GM23338 (cell line): ENCODE measurements around the gene USP15. TPM values are rescaled to one million over a fixed set of nuclear protein-coding genes. Genes with fewer than 3 reads are reported as not detected.

ENCODE experiments used
- ATAC-seq: fragments of 200-7000 bp; cut with Tn5 transposase; 3 replicates; pipeline ENCODE4 v1.9.1; 2020
- DNase-seq: peaks from one replicate; pipeline ENCODE4 v3.0.0-alpha.2; 2015; ENCODE audit warnings: low spot score
- H2AFZ ChIP-seq: fragments of 200-600 bp; sonication (generic); 2 replicates; pipeline ENCODE4 v1.8.0; 2016; ENCODE audit warnings: antibody characterized with exemption, mild to moderate bottlenecking, moderate library complexity
- H3F3A ChIP-seq: fragments of 200-600 bp; sonication (generic); replicated peaks from 2 replicates; pipeline ENCODE4 v1.8.0; 2017; ENCODE audit warnings: antibody characterized with exemption, mixed run types, low read depth
- H3K27ac ChIP-seq: fragments of 200-600 bp; sonication (generic); 2 replicates; pipeline ENCODE4 v1.6.1; 2016; ENCODE audit warnings: low read depth
- H3K27me3 ChIP-seq: fragments of 200-600 bp; sonication (generic); 2 replicates; pipeline ENCODE4 v1.8.0; 2016; ENCODE audit warnings: mild to moderate bottlenecking, mixed run types, moderate library complexity; ENCODE audit not compliant: insufficient read depth
- H3K36me3 ChIP-seq: fragments of 200-600 bp; sonication (generic); 2 replicates; pipeline ENCODE4 v1.8.0; 2016; ENCODE audit warnings: mild to moderate bottlenecking; ENCODE audit not compliant: insufficient read depth
- H3K4me1 ChIP-seq: fragments of 200-600 bp; sonication (generic); 2 replicates; pipeline ENCODE4 v1.8.0; 2016; ENCODE audit warnings: mild to moderate bottlenecking, moderate library complexity; ENCODE audit not compliant: insufficient read depth
- H3K4me2 ChIP-seq: fragments of 200-600 bp; sonication (generic); 2 replicates; pipeline ENCODE4 v1.7.1; 2017; ENCODE audit warnings: mixed run types
- H3K4me3 ChIP-seq: fragments of 200-600 bp; sonication (generic); 2 replicates; pipeline ENCODE4 v1.6.1; 2016; ENCODE audit warnings: mixed run types
- H3K79me2 ChIP-seq: fragments of 200-600 bp; sonication (generic); replicated peaks from 2 replicates; pipeline ENCODE4 v1.8.0; 2017; ENCODE audit warnings: mild to moderate bottlenecking; ENCODE audit not compliant: insufficient read depth
- H3K9me2 ChIP-seq: fragments of 200-600 bp; sonication (generic); 2 replicates; pipeline ENCODE4 v1.8.0; 2017; ENCODE audit not compliant: insufficient read depth
- H4K20me1 ChIP-seq: fragments of 200-600 bp; sonication (generic); replicated peaks from 2 replicates; pipeline ENCODE4 v1.8.0; 2017; ENCODE audit warnings: mild to moderate bottlenecking; ENCODE audit not compliant: insufficient read depth
- H3K27ac Mint-ChIP-seq: 2 replicates; pipeline ENCODE4 v1.8.0; 2020; ENCODE audit warnings: inconsistent platforms, mild to moderate bottlenecking, moderate library complexity, mixed read lengths
- H3K27me3 Mint-ChIP-seq: 3 replicates; pipeline ENCODE4 v1.8.0; 2022; ENCODE audit warnings: low read depth, mild to moderate bottlenecking, moderate library complexity, mixed read lengths, inconsistent platforms; ENCODE audit not compliant: insufficient read depth, poor library complexity
- H3K36me3 Mint-ChIP-seq: 3 replicates; pipeline ENCODE4 v1.8.0; 2021; ENCODE audit warnings: low read depth, mild to moderate bottlenecking, inconsistent platforms, moderate library complexity, mixed read lengths
- H3K4me1 Mint-ChIP-seq: 3 replicates; pipeline ENCODE4 v1.8.0; 2020; ENCODE audit warnings: mild to moderate bottlenecking, inconsistent platforms, mixed read lengths
- H3K4me3 Mint-ChIP-seq: 3 replicates; pipeline ENCODE4 v1.8.0; 2021; ENCODE audit warnings: moderate library complexity, mild to moderate bottlenecking, inconsistent platforms, mixed read lengths
- H3K9me3 Mint-ChIP-seq: 3 replicates; pipeline ENCODE4 v1.8.0; 2020; ENCODE audit warnings: moderate library complexity, mild to moderate bottlenecking, inconsistent platforms, mixed read lengths
- CREB1 ChIP-seq: fragments of 250-450 bp; sonication (Bioruptor Pico); IDR thresholded peaks from 2 replicates; pipeline ENCODE4 v1.5.0; 2020; ENCODE audit warnings: low read depth, mild to moderate bottlenecking, moderate library complexity
- ETS1 ChIP-seq: IDR thresholded peaks from 2 replicates; pipeline ENCODE4 v1.6.1; 2016; ENCODE audit warnings: antibody characterized with exemption
- EZH2 ChIP-seq: fragments of 200-600 bp; sonication (generic); IDR thresholded peaks from one replicate; pipeline ENCODE4 v1.8.0; 2017; ENCODE audit warnings: antibody characterized with exemption, mild to moderate bottlenecking, low read depth; ENCODE audit not compliant: unreplicated experiment
- EZH2phosphoT487 ChIP-seq: fragments of 200-600 bp; sonication (generic); IDR thresholded peaks from one replicate; pipeline ENCODE4 v1.8.1; 2018; ENCODE audit warnings: antibody characterized with exemption; ENCODE audit not compliant: unreplicated experiment
- REST ChIP-seq: IDR thresholded peaks from one replicate; pipeline ENCODE4 v1.6.1; 2018; ENCODE audit warnings: antibody characterized with exemption; ENCODE audit not compliant: unreplicated experiment
- ZNF331 ChIP-seq: fragments of 250-450 bp; sonication (Bioruptor Pico); IDR thresholded peaks from 2 replicates; pipeline ENCODE4 v1.5.0; 2020; ENCODE audit warnings: low read depth, mild to moderate bottlenecking, moderate library complexity
- polyA plus RNA-seq: library from polyadenylated mRNA; unstranded; fragments of >200 nt; fragmentation: Nextera tagmentation; extraction: Ambion mirVana; gene quantifications from 2 replicates; pipeline ENCODE4 v1.2.1, GENCODE V29; 2016
- total RNA-seq: library from RNA; depleted of rRNA; stranded (reverse); fragments of >200 nt; shearing (Covaris generic); gene quantifications from 2 replicates; pipeline ENCODE4 v1.2.3, GENCODE V29; 2014
- TF ChIP-seq, protein P1 (sequence below), 2 experiments: fragments of 200-600 bp in 1 of 2; sonication (generic) in 1 of 2; conservative IDR thresholded peaks; 2 replicates each; pipeline versions ENCODE4 v1.5.1 to v1.6.1; 2016 to 2017; ENCODE audit warnings: antibody characterized with exemption in 2 of 2, low read depth in 2 of 2, mild to moderate bottlenecking in 2 of 2, moderate library complexity in 1 of 2
- TF ChIP-seq, protein P2 (sequence below): fragments of 250-450 bp; sonication (Bioruptor Pico); IDR thresholded peaks from 2 replicates; pipeline ENCODE4 v1.5.0; 2020; ENCODE audit warnings: mild to moderate bottlenecking, moderate library complexity

Gene USP15
- total and polyA plus RNA-seq, 2 experiments from 2014 or later: 29.5 to 60.3 TPM

- TF ChIP-seq, protein P1, sequence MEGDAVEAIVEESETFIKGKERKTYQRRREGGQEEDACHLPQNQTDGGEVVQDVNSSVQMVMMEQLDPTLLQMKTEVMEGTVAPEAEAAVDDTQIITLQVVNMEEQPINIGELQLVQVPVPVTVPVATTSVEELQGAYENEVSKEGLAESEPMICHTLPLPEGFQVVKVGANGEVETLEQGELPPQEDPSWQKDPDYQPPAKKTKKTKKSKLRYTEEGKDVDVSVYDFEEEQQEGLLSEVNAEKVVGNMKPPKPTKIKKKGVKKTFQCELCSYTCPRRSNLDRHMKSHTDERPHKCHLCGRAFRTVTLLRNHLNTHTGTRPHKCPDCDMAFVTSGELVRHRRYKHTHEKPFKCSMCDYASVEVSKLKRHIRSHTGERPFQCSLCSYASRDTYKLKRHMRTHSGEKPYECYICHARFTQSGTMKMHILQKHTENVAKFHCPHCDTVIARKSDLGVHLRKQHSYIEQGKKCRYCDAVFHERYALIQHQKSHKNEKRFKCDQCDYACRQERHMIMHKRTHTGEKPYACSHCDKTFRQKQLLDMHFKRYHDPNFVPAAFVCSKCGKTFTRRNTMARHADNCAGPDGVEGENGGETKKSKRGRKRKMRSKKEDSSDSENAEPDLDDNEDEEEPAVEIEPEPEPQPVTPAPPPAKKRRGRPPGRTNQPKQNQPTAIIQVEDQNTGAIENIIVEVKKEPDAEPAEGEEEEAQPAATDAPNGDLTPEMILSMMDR (conservative IDR thresholded peaks at IDR 0.05; ENCODE audit: low read depth in 2 of 2): no peak
- no peak for TF ChIP-seq CREB1
Observed at GRCh38 chr12:62230652-62231051, 29.6 kb upstream of the USP15 start (continued).

DNA sequence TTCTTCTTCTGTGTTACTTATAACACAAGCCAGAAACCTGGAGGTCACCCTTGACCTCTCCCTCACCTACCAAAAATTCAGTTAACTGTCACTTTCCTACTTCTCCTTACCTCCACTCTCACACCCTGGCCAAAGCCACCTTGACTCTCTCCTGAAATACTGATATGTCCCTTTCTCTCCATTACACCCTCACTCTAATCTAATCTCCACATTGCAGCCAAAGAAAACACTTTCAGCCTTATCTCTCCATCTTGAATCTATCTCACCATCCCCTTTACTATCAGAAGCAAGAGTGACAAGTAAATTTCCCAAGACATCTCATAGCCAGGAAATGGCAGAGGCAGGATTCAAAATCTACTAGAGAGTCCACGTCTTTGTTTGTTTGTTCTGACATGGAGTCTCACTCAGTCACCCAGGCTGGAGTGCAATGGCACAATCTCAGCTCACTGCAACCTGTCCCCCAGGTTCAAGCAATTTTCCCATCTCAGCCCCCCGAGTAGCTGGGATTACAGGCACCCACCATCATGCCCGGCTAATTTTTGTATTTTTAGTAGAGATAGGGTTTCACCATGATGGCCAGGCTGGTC lies 28.0 kb upstream of the USP15 start:
- Histone ChIP-seq H4K20me1 (no peaks in the 10 kb centered on the region), H3K27ac (no peak overlapping the region), H3K36me3 (no peaks in the 10 kb centered on the region), H3K4me3 (no peak overlapping the region), H2AFZ (no peak overlapping the region), H3K4me2 (no peak overlapping the region), H3K9me2 (no peaks in the 10 kb centered on the region), H3K27me3 (no peaks in the 10 kb centered on the region), H3K4me1 (no peaks in the 10 kb centered on the region), H3K79me2 (no peaks in the 10 kb centered on the region), H3F3A (no peaks in the 10 kb centered on the region)
- no peaks in the 10 kb centered on the region; the same call in 2 of the 3 replicates for H3K9me3 Mint-ChIP-seq
- no peaks in the 10 kb centered on the region for H3K4me1 Mint-ChIP-seq
- H3K27me3 Mint-ChIP-seq: peaks cover 2% of the 10 kb centered on the region
- no peak overlapping the region for H3K27ac Mint-ChIP-seq
- DNase-seq: no peak
- TF ChIP-seq, protein P2, sequence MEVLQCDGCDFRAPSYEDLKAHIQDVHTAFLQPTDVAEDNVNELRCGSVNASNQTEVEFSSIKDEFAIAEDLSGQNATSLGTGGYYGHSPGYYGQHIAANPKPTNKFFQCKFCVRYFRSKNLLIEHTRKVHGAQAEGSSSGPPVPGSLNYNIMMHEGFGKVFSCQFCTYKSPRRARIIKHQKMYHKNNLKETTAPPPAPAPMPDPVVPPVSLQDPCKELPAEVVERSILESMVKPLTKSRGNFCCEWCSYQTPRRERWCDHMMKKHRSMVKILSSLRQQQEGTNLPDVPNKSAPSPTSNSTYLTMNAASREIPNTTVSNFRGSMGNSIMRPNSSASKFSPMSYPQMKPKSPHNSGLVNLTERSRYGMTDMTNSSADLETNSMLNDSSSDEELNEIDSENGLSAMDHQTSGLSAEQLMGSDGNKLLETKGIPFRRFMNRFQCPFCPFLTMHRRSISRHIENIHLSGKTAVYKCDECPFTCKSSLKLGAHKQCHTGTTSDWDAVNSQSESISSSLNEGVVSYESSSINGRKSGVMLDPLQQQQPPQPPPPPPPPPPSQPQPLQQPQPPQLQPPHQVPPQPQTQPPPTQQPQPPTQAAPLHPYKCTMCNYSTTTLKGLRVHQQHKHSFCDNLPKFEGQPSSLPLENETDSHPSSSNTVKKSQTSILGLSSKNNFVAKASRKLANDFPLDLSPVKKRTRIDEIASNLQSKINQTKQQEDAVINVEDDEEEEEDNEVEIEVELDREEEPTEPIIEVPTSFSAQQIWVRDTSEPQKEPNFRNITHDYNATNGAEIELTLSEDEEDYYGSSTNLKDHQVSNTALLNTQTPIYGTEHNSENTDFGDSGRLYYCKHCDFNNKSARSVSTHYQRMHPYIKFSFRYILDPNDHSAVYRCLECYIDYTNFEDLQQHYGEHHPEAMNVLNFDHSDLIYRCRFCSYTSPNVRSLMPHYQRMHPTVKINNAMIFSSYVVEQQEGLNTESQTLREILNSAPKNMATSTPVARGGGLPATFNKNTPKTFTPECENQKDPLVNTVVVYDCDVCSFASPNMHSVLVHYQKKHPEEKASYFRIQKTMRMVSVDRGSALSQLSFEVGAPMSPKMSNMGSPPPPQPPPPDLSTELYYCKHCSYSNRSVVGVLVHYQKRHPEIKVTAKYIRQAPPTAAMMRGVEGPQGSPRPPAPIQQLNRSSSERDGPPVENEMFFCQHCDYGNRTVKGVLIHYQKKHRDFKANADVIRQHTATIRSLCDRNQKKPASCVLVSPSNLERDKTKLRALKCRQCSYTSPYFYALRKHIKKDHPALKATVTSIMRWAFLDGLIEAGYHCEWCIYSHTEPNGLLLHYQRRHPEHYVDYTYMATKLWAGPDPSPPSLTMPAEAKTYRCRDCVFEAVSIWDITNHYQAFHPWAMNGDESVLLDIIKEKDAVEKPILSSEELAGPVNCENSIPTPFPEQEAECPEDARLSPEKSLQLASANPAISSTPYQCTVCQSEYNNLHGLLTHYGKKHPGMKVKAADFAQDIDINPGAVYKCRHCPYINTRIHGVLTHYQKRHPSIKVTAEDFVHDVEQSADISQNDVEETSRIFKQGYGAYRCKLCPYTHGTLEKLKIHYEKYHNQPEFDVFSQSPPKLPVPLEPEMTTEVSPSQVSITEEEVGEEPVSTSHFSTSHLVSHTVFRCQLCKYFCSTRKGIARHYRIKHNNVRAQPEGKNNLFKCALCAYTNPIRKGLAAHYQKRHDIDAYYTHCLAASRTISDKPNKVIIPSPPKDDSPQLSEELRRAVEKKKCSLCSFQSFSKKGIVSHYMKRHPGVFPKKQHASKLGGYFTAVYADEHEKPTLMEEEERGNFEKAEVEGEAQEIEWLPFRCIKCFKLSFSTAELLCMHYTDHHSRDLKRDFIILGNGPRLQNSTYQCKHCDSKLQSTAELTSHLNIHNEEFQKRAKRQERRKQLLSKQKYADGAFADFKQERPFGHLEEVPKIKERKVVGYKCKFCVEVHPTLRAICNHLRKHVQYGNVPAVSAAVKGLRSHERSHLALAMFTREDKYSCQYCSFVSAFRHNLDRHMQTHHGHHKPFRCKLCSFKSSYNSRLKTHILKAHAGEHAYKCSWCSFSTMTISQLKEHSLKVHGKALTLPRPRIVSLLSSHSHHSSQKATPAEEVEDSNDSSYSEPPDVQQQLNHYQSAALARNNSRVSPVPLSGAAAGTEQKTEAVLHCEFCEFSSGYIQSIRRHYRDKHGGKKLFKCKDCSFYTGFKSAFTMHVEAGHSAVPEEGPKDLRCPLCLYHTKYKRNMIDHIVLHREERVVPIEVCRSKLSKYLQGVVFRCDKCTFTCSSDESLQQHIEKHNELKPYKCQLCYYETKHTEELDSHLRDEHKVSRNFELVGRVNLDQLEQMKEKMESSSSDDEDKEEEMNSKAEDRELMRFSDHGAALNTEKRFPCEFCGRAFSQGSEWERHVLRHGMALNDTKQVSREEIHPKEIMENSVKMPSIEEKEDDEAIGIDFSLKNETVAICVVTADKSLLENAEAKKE (CRISPR knock-in tag): no peak
- TF ChIP-seq EZH2phosphoT487 (no peak), EZH2 (no peak), ETS1 (no peak), REST (no peak), ZNF331 (CRISPR knock-in tag) (no peak)
- no peak for ATAC-seq
- H3K4me3 Mint-ChIP-seq: no peak overlapping the region
- H3K36me3 Mint-ChIP-seq: no peaks in the 10 kb centered on the region
